Astrocyte (in vitro differentiated cells and primary cell): Measurements from ENCODE around the gene TNFAIP2.

ENCODE experiments used
- CTCF ChIP-seq: IDR thresholded peaks from 2 replicates; pipeline ENCODE4 v1.5.1; 2011; ENCODE audit warnings: low read depth, mild to moderate bottlenecking, inconsistent platforms, low read length, moderate library complexity; ENCODE audit not compliant: insufficient read depth
- EZH2 ChIP-seq: IDR thresholded peaks from 2 replicates; pipeline ENCODE4 v1.6.1; 2012; ENCODE audit warnings: mild to moderate bottlenecking, low read length, inconsistent platforms; ENCODE audit not compliant: insufficient read depth

- TF ChIP-seq CTCF (no peak), EZH2 (no peak)
These were observed 3.0 kb downstream of the TNFAIP2 start for GRCh38 chr14:103126088-103126872.
